Measurements from ENCODE around the gene SHBG. TPM values are rescaled to one million over a fixed set of nuclear protein-coding genes. Genes with fewer than 3 reads are reported as not detected.

Gene SHBG
- total RNA-seq, 1 experiment from 2014 or later = 0.10 TPM

Small RNA genes lying within 50 kb of the gene (small RNA-seq; reads per million reads assigned to genes)
- gene CD68 = 0 reads per million in 2 experiments

Other genes with a start within 250 kb of the SHBG start
- 3.5 and 3.9 TPM in 2 replicates for gene TNK1, start 249.0 kb upstream of the SHBG start, total RNA-seq (2014; rRNA removed; shearing (Covaris generic))
- gene PLSCR3, start 235.6 kb upstream of the SHBG start, total RNA-seq (2014; rRNA removed; shearing (Covaris generic)) = 31.3 and 32.4 TPM in 2 replicates
- 107 and 202 TPM in 2 replicates for gene TMEM256, start 226.0 kb upstream of the SHBG start, total RNA-seq (2014; rRNA removed; shearing (Covaris generic))
- gene NLGN2, start 222.3 kb upstream of the SHBG start, total RNA-seq (2014; rRNA removed; shearing (Covaris generic)) = 5.5 and 6.2 TPM in 2 replicates
- not detected in 2 replicates for gene SPEM1, start 209.8 kb upstream of the SHBG start, total RNA-seq (2014; rRNA removed; shearing (Covaris generic))
- not detected in 2 replicates for gene SPEM2, start 204.5 kb upstream of the SHBG start, total RNA-seq (2014; rRNA removed; shearing (Covaris generic))
- not detected in 2 replicates for gene SPEM3, start 201.3 kb upstream of the SHBG start, total RNA-seq (2014; rRNA removed; shearing (Covaris generic))
- gene TMEM102, start 194.7 kb upstream of the SHBG start, total RNA-seq (2014; rRNA removed; shearing (Covaris generic)) = 6.3 and 7.9 TPM in 2 replicates
- 1.2 TPM in 2 replicates for gene FGF11, start 190.6 kb upstream of the SHBG start, total RNA-seq (2014; rRNA removed; shearing (Covaris generic))
- gene CHRNB1, start 185.1 kb upstream of the SHBG start, total RNA-seq (2014; rRNA removed; shearing (Covaris generic)) = 3.6 and 3.8 TPM in 2 replicates
- gene ZBTB4, start 150.5 kb upstream of the SHBG start, total RNA-seq (2014; rRNA removed; shearing (Covaris generic)) = 14.7 and 15.3 TPM in 2 replicates
- not detected in 2 replicates for gene SLC35G6, start 148.7 kb upstream of the SHBG start, total RNA-seq (2014; rRNA removed; shearing (Covaris generic))
- 27.1 and 35.3 TPM in 2 replicates for gene POLR2A, start 145.8 kb upstream of the SHBG start, total RNA-seq (2014; rRNA removed; shearing (Covaris generic))
- gene TNFSF12, start 81.1 kb upstream of the SHBG start, total RNA-seq (2014; rRNA removed; shearing (Covaris generic)) = 6.9 and 8.1 TPM in 2 replicates
- 0.63 and 1.4 TPM in 2 replicates for gene TNFSF13, start 71.4 kb upstream of the SHBG start, total RNA-seq (2014; rRNA removed; shearing (Covaris generic))
- 92.2 and 102 TPM in 2 replicates for gene SENP3, start 68.2 kb upstream of the SHBG start, total RNA-seq (2014; rRNA removed; shearing (Covaris generic))
- 24.5 and 29.4 TPM in 2 replicates for gene CD68, start 50.5 kb upstream of the SHBG start, total RNA-seq (2014; rRNA removed; shearing (Covaris generic))
- gene MPDU1, start 46.3 kb upstream of the SHBG start, total RNA-seq (2014; rRNA removed; shearing (Covaris generic)) = 107 and 133 TPM in 2 replicates
- 0.47 TPM in 1 of 2 replicates, not detected in the other for gene SOX15, start 40.0 kb upstream of the SHBG start, total RNA-seq (2014; rRNA removed; shearing (Covaris generic))
- 72.6 and 73.3 TPM in 2 replicates for gene FXR2, start 15.2 kb upstream of the SHBG start, total RNA-seq (2014; rRNA removed; shearing (Covaris generic))
- gene SAT2, start 2.3 kb upstream of the SHBG start, total RNA-seq (2014; rRNA removed; shearing (Covaris generic)) = 51.5 and 53.9 TPM in 2 replicates
- gene ATP1B2, start 20.8 kb downstream of the SHBG start, total RNA-seq (2014; rRNA removed; shearing (Covaris generic)) = not detected in 2 replicates
- gene TP53, start 57.4 kb downstream of the SHBG start, total RNA-seq (2014; rRNA removed; shearing (Covaris generic)) = 44.4 and 46.2 TPM in 2 replicates
- gene WRAP53, start 58.3 kb downstream of the SHBG start, total RNA-seq (2014; rRNA removed; shearing (Covaris generic)) = 16.1 and 17.1 TPM in 2 replicates
- 0.14 and 0.35 TPM in 2 replicates for gene EFNB3, start 75.1 kb downstream of the SHBG start, total RNA-seq (2014; rRNA removed; shearing (Covaris generic))
- gene DNAH2, start 87.6 kb downstream of the SHBG start, total RNA-seq (2014; rRNA removed; shearing (Covaris generic)) = not detected in 2 replicates
- 7.7 and 8.8 TPM in 2 replicates for gene KDM6B, start 204.1 kb downstream of the SHBG start, total RNA-seq (2014; rRNA removed; shearing (Covaris generic))
- 0.59 TPM in 1 of 2 replicates, not detected in the other for gene TMEM88, start 224.9 kb downstream of the SHBG start, total RNA-seq (2014; rRNA removed; shearing (Covaris generic))
- 46.6 and 67.2 TPM in 2 replicates for gene NAA38, start 227.4 kb downstream of the SHBG start, total RNA-seq (2014; rRNA removed; shearing (Covaris generic))
- 13.4 and 14.6 TPM in 2 replicates for gene CYB5D1, start 227.9 kb downstream of the SHBG start, total RNA-seq (2014; rRNA removed; shearing (Covaris generic))

Measured in NCI-H460 (cell line).